ENCODE results near the gene INTS1. TPM values are rescaled to one million over a fixed set of nuclear protein-coding genes. Genes with fewer than 3 reads are reported as not detected.

Gene INTS1
- total RNA-seq, 1 experiment from 2014 or later: 161 TPM

DNA sequence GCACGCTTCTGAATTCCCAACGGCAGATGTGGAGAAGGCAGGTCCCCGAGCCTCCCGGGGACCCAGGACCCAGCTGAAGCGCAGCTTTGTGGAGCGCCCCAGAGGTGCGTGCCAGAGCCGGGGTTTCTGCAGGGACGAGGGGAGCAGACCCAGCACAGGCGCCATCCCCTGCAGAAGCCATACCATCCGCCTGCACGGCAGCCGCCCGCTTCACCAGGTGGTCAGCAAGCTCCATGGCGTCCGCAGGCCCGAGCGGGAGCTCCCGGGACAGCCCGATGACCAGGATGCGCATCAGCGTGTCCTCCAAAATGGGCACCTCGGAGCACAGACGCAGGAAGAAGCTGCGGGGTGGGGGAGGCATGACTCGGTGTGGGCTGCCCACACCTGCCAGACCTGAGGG lies 10.6 kb downstream of the INTS1 start (continued):
- no peak for TF ChIP-seq PRDM15 (CRISPR knock-in tag; IDR thresholded peaks at IDR 0.05)
- no peak for TF ChIP-seq NFYB (CRISPR knock-in tag; conservative IDR thresholded peaks at IDR 0.05; ENCODE audit: low read depth)
- no peak for TF ChIP-seq JAZF1 (CRISPR knock-in tag; IDR thresholded peaks at IDR 0.05)
- no peak for TF ChIP-seq CREB1 (CRISPR knock-in tag; IDR thresholded peaks at IDR 0.05)
- TF ChIP-seq OVOL2 (CRISPR knock-in tag; IDR thresholded peaks at IDR 0.05; ENCODE audit: borderline replicate concordance): no peak
- TF ChIP-seq JUN (CRISPR knock-in tag; IDR thresholded peaks at IDR 0.05): no peak

DNA sequence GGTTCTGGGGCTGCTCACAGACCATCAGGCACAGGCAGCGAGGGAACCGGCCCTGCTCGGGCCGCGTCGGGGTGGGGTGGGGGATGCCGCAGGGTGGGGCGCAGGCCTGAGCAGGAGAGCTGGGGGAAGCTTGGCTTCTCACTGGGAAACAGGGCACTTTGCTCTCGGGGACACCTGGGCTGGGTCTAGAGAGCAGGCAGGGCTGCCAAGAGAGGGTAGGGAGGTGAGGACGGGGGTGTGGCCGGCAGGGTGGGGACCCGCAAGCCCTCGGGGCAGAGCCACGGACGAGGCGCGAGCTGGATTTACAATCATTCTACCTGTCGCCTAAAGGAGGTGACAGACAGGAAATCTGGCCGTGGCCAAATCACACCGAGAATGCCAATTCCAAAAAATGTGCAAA lies 11.1 kb downstream of the INTS1 start:
- CTCF ChIA-PET: interaction anchor here (0.7 kb wide), 1 partner anchor 74 kb away, joined by 3 read pairs; no protein-coding TSS in a partner anchor
- TF ChIP-seq JUN (CRISPR knock-in tag; IDR thresholded peaks at IDR 0.05): no peak
- no peak overlapping the region for H3K4me3 Mint-ChIP-seq
- ATAC-seq (no peak), DNase-seq (ENCODE audit: low spot score) (no peak)
- POLR2A ChIA-PET: no interaction called here
- H3K27me3 Mint-ChIP-seq (ENCODE audit: low read depth): no peaks in the 10 kb centered on the region
- no peak overlapping the region for H3K27ac Mint-ChIP-seq
- H3K4me1 Mint-ChIP-seq: no peaks in the 10 kb centered on the region
- peaks cover 44% of the 10 kb centered on the region for H3K36me3 Mint-ChIP-seq
- no peaks in the 10 kb centered on the region for H3K9me3 Mint-ChIP-seq

- Mint-ChIP-seq H3K9me3 (no peaks in the 10 kb centered on the region), H3K4me1 (no peaks in the 10 kb centered on the region), H3K27ac (0 out of 2 replicates have a peak overlapping the region, but pooled peaks have one; percentile 9), H3K36me3 (peaks cover 41% of the 10 kb centered on the region), H3K27me3 (ENCODE audit: low read depth) (no peaks in the 10 kb centered on the region), H3K4me3 (no peak overlapping the region)
- no peak for TF ChIP-seq GABPB1 (CRISPR knock-in tag; IDR thresholded peaks at IDR 0.05)
- TF ChIP-seq, protein P1, sequence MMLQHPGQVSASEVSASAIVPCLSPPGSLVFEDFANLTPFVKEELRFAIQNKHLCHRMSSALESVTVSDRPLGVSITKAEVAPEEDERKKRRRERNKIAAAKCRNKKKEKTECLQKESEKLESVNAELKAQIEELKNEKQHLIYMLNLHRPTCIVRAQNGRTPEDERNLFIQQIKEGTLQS (CRISPR knock-in tag; conservative IDR thresholded peaks at IDR 0.05): no peak
- TF ChIP-seq HMGA2 (CRISPR knock-in tag; IDR thresholded peaks at IDR 0.05): no peak
- TF ChIP-seq HMGXB4 (CRISPR knock-in tag; IDR thresholded peaks at IDR 0.05): no peak
- TF ChIP-seq TP53 (CRISPR knock-in tag; IDR thresholded peaks at IDR 0.05): no peak
- no peak for TF ChIP-seq GRHL2 (CRISPR knock-in tag; IDR thresholded peaks at IDR 0.05; ENCODE audit: insufficient replicate concordance, severe bottlenecking)
- no peak for TF ChIP-seq PRDM15 (CRISPR knock-in tag; IDR thresholded peaks at IDR 0.05)
- POLR2A ChIA-PET: no interaction called here
- CTCF ChIA-PET: interaction anchor here (0.7 kb wide), 1 partner anchor 73 kb away, joined by 3 read pairs; no protein-coding TSS in a partner anchor
- ATAC-seq: no peak
- DNase-seq (ENCODE audit: low spot score): no peak
Measured at GRCh38 chr7:1492640-1493039, 11.5 kb downstream of the INTS1 start.
